ENCODE measurements around the gene CXCL1. TPM values are rescaled to one million over a fixed set of nuclear protein-coding genes. Genes with fewer than 3 reads are reported as not detected.
A peak's percentile ranks its signal among the peaks of the same experiment; 100 is the strongest.

Gene CXCL1
- total RNA-seq, 1 donor from 2014 or later = 0.81 TPM

DNA sequence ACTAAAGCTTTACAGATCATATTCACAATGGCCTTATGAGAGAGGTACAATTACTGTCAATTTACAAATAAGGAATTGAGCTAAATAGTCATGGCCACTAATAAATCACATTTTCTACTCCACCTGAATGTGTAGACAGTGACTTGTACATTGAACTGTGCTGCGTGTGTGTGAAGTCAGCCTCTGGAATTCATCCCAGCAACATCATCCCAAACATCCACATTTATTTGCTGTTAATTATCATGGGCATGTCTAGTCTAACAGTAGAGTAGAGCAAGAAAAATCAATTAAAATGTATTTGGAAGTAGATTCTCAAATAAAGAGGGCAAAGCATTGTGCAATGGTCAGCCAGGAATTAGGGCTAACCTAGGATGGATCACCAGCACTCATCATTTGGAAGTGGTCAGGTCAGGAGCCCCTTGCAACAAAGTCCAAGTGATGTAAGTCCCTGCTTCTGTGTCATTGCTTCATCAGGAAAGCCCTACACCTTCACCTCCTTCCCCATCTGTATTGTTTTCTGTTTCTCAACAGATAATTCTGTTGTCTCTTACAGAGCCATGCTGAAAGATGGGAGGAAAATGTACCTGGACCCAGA is 20.9 kb upstream of the CXCL1 start:
- DNase-seq (no peak), ATAC-seq (ENCODE audit: poor library complexity) (no peak)
- intact Hi-C loops (cut with DNase I) = no loop called here

- ATAC-seq (ENCODE audit: poor library complexity) = no peak
- no peak for DNase-seq
- intact Hi-C loops (cut with DNase I) = no loop called here
Measured at GRCh38 chr4:73850261-73850970, 18.8 kb upstream of the CXCL1 start.

GRCh38 chr4:73851293-73851692 is 17.9 kb upstream of the CXCL1 start:
- ATAC-seq (ENCODE audit: poor library complexity) (no peak), DNase-seq (no peak)
- intact Hi-C loops (cut with DNase I) = no loop called here

DNA sequence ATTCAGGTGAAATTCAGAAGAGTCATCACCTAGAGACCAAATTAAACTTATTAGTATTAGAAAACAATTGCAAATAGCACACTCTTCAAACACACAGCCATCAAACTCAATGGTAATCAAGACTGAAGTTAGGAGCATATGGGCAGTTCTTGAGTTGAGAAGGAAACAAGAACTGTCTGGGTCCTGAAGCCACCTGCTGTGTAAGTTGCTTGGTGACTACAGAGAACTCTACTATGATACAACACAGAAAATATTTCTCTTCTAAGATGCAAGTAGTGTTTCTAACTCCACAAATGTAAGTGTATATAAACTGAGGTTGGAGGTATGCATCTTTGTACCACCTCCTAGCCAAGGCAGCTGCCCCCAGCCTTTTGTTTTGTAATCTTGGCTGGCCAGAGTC is 16.4 kb upstream of the CXCL1 start:
- no peak for DNase-seq
- intact Hi-C loops (cut with DNase I) = no loop called here
- no peak for ATAC-seq (ENCODE audit: poor library complexity)

GRCh38 chr4:73853246-73853704 is 15.9 kb upstream of the CXCL1 start, which contains the start of gene PF4V1:
TSS of gene PF4V1 (plus strand) at chr4:73853296. CDS start at chr4:73853363, 67 bp downstream.
- ATAC-seq (ENCODE audit: poor library complexity) (peak; percentile 52), DNase-seq (peak; percentile 62)
- intact Hi-C loops (cut with DNase I) = no loop called here

- intact Hi-C loops (cut with DNase I) = no loop called here
- ATAC-seq (ENCODE audit: poor library complexity) = no peak
- no peak for DNase-seq
Measured at GRCh38 chr4:73853718-73854473, 15.3 kb upstream of the CXCL1 start.

- intact Hi-C loops (cut with DNase I) = no loop called here
- ATAC-seq (ENCODE audit: poor library complexity) (no peak), DNase-seq (no peak)
Measured at GRCh38 chr4:73855406-73855805, 13.8 kb upstream of the CXCL1 start.

DNA sequence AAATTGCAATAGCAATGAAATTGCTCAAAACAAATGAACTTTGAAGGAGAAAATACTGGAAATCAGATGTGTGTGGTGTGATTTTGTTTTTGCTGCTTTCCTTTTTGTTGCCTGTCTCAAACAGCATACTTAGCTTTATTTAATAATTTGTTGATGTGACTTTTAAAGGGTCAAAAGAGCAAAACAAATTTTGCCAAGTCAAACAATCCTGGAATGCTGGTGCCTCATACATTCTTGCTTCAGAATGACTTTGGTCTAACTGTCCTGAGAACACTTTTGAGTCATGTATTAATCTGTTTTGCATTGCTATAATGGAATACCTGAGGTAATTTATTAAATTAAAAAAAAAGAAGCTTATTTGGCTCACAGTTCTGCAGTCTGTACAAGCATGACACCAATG is 12.7 kb upstream of the CXCL1 start:
- intact Hi-C loops (cut with DNase I) = no loop called here
- ATAC-seq (ENCODE audit: poor library complexity) (peak; percentile 37), DNase-seq (no peak)

- peak; percentile 81 for ATAC-seq (ENCODE audit: poor library complexity)
- no peak for DNase-seq
- intact Hi-C loops (cut with DNase I) = no loop called here
Measured at GRCh38 chr4:73859614-73860088, 9.5 kb upstream of the CXCL1 start.

DNA sequence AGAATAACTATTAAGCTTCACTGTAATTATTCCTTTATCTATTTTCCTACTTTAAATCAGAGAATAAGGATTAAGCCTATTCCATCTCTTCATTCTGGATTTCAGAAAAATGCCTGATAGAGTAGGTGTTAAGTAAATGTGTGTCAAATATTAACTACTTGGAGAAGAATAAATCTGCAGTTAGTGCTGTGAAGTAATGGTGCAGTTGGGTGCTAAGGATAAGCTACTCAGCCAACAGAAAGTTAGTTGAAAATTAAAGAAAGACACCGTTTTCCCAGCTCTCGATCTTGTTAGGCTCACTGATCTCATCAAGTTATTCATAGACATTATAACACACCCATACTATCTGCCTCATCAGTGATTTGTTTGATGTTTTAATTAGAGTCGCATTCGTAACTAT is 9.0 kb upstream of the CXCL1 start:
- DNase-seq = no peak
- ATAC-seq (ENCODE audit: poor library complexity) = no peak
- intact Hi-C loops (cut with DNase I) = no loop called here

- ATAC-seq (ENCODE audit: poor library complexity) = no peak
- intact Hi-C loops (cut with DNase I) = no loop called here
Measured at GRCh38 chr4:73860917-73861316, 8.3 kb upstream of the CXCL1 start.

GRCh38 chr4:73862322-73862721 is 6.9 kb upstream of the CXCL1 start:
- DNase-seq = no peak
- ATAC-seq (ENCODE audit: poor library complexity) = no peak
- intact Hi-C loops (cut with DNase I) = no loop called here

More at GRCh38 chr4:73860917-73861316, 8.3 kb upstream of the CXCL1 start:
- DNase-seq = no peak

DNA sequence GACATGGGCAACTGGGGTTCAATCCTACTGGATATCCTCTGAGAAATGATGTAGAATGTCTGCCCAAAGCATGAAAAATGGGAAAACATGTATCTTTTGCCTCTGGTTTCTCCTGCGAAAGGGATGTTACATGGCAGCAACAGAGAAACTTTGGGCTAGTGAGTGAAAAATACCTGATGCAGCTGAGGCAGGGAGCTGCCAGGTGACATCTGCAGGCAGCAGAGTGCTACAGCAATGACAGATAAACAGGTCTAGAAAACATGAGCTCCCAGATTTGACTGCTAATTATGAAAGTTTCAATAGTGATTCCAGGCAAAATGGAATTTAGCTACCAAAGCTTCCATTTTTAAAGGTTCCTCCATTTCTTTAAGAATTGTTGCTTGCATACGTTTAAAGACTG is 4.8 kb upstream of the CXCL1 start:
- ATAC-seq (ENCODE audit: poor library complexity) (no peak), DNase-seq (no peak)
- intact Hi-C loops (cut with DNase I) = no loop called here

GRCh38 chr4:73864961-73865360 is 4.2 kb upstream of the CXCL1 start:
- intact Hi-C loops (cut with DNase I) = no loop called here
- ATAC-seq (ENCODE audit: poor library complexity) (peak; percentile 42), DNase-seq (no peak)

- no peak for DNase-seq
- no peak for ATAC-seq (ENCODE audit: poor library complexity)
- intact Hi-C loops (cut with DNase I) = no loop called here
Measured at GRCh38 chr4:73865431-73866096, 3.6 kb upstream of the CXCL1 start.

DNA sequence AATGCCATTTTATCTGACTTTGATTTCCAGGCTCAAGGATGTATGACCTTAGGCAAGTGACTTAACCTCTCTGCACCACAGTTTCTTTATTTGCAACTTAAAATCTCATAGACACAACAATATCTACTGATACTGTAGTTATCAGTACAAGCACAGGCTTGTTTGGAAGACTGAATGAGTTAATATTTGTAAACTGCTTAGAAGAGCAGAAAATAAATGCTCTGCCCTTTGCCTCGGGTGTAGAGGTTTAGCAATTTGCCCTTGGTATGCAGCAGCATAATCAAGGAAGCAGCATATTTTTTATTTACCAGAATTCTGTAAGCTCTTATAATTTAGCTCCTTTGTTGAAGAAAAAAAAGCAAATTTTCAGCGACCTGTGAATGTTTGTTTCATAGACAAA is 2.9 kb upstream of the CXCL1 start:
- ATAC-seq (ENCODE audit: poor library complexity) = no peak
- no peak for DNase-seq
- intact Hi-C loops (cut with DNase I) = no loop called here

GRCh38 chr4:73867783-73868182 is 1.4 kb upstream of the CXCL1 start:
- ATAC-seq (ENCODE audit: poor library complexity) (no peak), DNase-seq (no peak)
- intact Hi-C loops (cut with DNase I) = no loop called here

- DNase-seq (no peak), ATAC-seq (ENCODE audit: poor library complexity) (peak; percentile 37)
- intact Hi-C loops (cut with DNase I) = no loop called here
Measured at GRCh38 chr4:73868206-73869129, 725 bp upstream of the CXCL1 start.
